KMS-11 (cell line): ENCODE results near the gene MYO15A.

Source experiments
- H2AFZ ChIP-seq: fragments of 200-600 bp; sonication (generic); 2 replicates; pipeline ENCODE4 v1.6.1; 2016; ENCODE audit warnings: antibody characterized with exemption, mixed run types, low read depth
- H3K27ac ChIP-seq: fragments of 200-600 bp; sonication (generic); 2 replicates; pipeline ENCODE4 v1.6.1; 2016; ENCODE audit warnings: mild to moderate bottlenecking, mixed run types
- H3K27me3 ChIP-seq: fragments of 200-600 bp; sonication (generic); 2 replicates; pipeline ENCODE4 v1.6.1; 2017; ENCODE audit warnings: mild to moderate bottlenecking, low read depth, mixed run types, moderate library complexity; ENCODE audit not compliant: insufficient read depth
- H3K36me3 ChIP-seq: fragments of 200-600 bp; sonication (generic); 2 replicates; pipeline ENCODE4 v1.6.1; 2017; ENCODE audit warnings: mild to moderate bottlenecking, mixed run types; ENCODE audit not compliant: insufficient read depth
- H3K4me1 ChIP-seq: fragments of 200-600 bp; sonication (generic); 2 replicates; pipeline ENCODE4 v1.6.1; 2016; ENCODE audit warnings: mild to moderate bottlenecking, low read depth, mixed run types; ENCODE audit not compliant: poor library complexity, severe bottlenecking
- H3K4me2 ChIP-seq: fragments of 200-600 bp; sonication (generic); 2 replicates; pipeline ENCODE4 v1.7.0; 2016; ENCODE audit warnings: mild to moderate bottlenecking, mixed run types
- H3K4me3 ChIP-seq: fragments of 200-600 bp; sonication (generic); IDR thresholded peaks from 2 replicates; pipeline ENCODE4 v1.6.1; 2017; ENCODE audit warnings: low read depth, low read length, mixed read lengths; ENCODE audit not compliant: insufficient read depth
- H3K79me2 ChIP-seq: fragments of 200-600 bp; sonication (generic); 2 replicates; pipeline ENCODE4 v1.6.1; 2016; ENCODE audit warnings: low read depth, mixed run types; ENCODE audit not compliant: insufficient read depth
- H3K9ac ChIP-seq: fragments of 200-600 bp; sonication (generic); 2 replicates; pipeline ENCODE4 v1.6.1; 2016; ENCODE audit warnings: mild to moderate bottlenecking, mixed run types
- H4K20me1 ChIP-seq: fragments of 200-600 bp; sonication (generic); 2 replicates; pipeline ENCODE4 v1.6.1; 2016; ENCODE audit warnings: mild to moderate bottlenecking, mixed run types; ENCODE audit not compliant: insufficient read depth
- TF ChIP-seq, protein P1 (sequence below): fragments of 200-600 bp; sonication (generic); conservative IDR thresholded peaks from 2 replicates; pipeline ENCODE4 v1.6.1; 2017; ENCODE audit warnings: low read depth, mild to moderate bottlenecking, antibody characterized with exemption, low read length, moderate library complexity, mixed read lengths

MYO15A gene

DNA sequence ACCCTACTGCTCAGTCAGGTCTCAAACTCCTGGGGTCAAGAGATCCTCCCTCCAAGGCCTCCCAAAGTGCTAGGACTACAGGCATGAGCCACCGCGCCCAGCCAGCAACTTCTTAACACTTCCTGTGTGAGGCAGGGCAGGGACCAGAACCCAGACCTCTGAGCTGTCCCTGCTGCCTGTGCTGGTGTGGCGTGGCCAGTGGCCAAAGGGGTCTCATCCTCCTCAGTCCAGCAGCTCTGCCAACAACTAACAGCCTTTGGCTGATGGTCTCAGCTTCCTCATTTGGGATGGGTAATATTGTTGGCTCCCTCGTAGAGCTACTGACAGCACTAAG lies 115.5 kb downstream of the MYO15A start:
- TF ChIP-seq, protein P1, sequence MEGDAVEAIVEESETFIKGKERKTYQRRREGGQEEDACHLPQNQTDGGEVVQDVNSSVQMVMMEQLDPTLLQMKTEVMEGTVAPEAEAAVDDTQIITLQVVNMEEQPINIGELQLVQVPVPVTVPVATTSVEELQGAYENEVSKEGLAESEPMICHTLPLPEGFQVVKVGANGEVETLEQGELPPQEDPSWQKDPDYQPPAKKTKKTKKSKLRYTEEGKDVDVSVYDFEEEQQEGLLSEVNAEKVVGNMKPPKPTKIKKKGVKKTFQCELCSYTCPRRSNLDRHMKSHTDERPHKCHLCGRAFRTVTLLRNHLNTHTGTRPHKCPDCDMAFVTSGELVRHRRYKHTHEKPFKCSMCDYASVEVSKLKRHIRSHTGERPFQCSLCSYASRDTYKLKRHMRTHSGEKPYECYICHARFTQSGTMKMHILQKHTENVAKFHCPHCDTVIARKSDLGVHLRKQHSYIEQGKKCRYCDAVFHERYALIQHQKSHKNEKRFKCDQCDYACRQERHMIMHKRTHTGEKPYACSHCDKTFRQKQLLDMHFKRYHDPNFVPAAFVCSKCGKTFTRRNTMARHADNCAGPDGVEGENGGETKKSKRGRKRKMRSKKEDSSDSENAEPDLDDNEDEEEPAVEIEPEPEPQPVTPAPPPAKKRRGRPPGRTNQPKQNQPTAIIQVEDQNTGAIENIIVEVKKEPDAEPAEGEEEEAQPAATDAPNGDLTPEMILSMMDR = no peak
- Histone ChIP-seq H3K4me3 (no peak overlapping the region), H4K20me1 (no peaks in the 10 kb centered on the region), H2AFZ (no peak overlapping the region), H3K4me1 (no peaks in the 10 kb centered on the region), H3K27ac (no peak overlapping the region), H3K36me3 (no peaks in the 10 kb centered on the region), H3K4me2 (no peak overlapping the region), H3K9ac (no peak overlapping the region), H3K27me3 (no peaks in the 10 kb centered on the region), H3K79me2 (no peaks in the 10 kb centered on the region)

DNA sequence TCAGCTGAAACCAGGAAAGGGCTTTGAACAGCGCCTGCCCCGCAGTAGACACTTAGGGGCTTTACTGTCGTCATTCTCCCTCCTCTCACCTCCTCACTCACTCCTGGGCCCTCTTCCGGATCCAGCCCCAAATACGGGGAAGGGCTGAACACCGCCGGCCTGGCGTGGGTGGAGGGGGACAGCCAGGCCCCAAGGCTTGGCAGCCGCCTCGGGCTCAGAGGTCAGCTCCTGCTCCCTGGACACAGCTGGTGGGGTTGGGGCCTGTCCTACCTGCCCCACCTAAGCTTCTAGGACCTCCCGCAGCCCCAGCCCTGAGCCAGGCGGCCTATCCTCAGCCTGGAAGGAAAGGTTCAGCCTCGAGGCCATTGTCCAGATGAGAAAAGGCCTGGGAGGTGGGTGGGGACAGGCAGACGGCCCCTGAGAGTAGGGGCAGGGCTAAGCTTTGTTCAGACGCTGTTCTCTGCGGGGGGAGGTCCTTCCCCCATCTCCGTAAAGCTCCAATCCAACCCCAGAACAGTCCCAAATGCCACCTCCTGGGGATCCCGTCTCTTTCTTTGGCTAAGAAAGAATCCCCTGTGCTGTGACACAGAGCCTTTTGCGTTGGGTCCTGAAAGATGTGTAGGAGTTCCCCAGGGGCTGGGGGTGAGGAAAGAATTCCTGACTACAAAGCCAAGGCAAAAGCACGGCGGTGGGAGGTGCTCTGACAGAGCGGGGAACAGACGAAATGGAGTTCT lies 116.0 kb downstream of the MYO15A start:
- Histone ChIP-seq H3K27me3 (no peaks in the 10 kb centered on the region), H2AFZ (peak overlapping the region; percentile 88), H3K4me3 (no peak overlapping the region), H3K4me1 (no peaks in the 10 kb centered on the region), H3K9ac (no peak overlapping the region), H4K20me1 (no peaks in the 10 kb centered on the region), H3K4me2 (0 out of 2 replicates have a peak overlapping the region, but pooled peaks have one; percentile 27), H3K79me2 (no peaks in the 10 kb centered on the region), H3K36me3 (no peaks in the 10 kb centered on the region), H3K27ac (no peak overlapping the region)
- TF ChIP-seq, protein P1 = no peak

DNA sequence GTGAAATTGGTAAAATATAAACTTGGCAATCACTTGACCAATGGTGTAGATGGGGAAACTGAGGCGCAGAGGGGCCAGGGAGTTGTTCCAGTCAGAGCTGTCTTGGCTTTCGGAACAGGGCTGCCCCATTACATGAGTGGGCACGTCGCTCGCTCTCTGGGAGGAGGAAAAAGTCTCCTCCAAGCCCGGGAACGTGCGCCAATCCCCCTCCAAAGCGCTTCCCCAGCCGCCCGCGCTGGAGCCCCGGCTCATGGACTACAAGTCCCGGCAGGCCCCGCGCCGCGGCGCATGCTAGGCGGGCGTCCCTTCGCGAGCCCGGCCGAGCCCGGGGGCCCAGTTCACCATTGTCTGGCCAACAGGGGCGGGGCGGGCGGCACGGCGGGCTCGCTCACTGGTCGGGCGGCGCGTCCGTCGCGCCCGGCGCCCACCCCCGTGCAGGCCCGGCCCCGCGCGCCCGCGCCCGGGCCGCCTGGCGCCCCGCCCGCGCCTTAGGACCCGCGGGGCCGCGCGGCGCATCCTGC lies 116.6 kb downstream of the MYO15A start, which contains the start of gene LLGL1:
Gene LLGL1, plus strand, starts transcription at position 515 of the 521 bp plus-strand sequence. CDS start 48 bp downstream, outside the sequence.
- Histone ChIP-seq H3K36me3 (no peaks in the 10 kb centered on the region), H2AFZ (peak within 1 kb of the TSS; percentile 88), H3K79me2 (no peaks in the 10 kb centered on the region), H3K9ac (no peak within 1 kb of the TSS; the same call in 1 of the 2 replicates), H3K27ac (no peak within 1 kb of the TSS), H3K4me1 (no peaks in the 10 kb centered on the region), H4K20me1 (no peaks in the 10 kb centered on the region), H3K27me3 (no peaks in the 10 kb centered on the region), H3K4me3 (no peak within 1 kb of the TSS), H3K4me2 (peak within 1 kb of the TSS; percentile 82)
- TF ChIP-seq, protein P1 = no peak

DNA sequence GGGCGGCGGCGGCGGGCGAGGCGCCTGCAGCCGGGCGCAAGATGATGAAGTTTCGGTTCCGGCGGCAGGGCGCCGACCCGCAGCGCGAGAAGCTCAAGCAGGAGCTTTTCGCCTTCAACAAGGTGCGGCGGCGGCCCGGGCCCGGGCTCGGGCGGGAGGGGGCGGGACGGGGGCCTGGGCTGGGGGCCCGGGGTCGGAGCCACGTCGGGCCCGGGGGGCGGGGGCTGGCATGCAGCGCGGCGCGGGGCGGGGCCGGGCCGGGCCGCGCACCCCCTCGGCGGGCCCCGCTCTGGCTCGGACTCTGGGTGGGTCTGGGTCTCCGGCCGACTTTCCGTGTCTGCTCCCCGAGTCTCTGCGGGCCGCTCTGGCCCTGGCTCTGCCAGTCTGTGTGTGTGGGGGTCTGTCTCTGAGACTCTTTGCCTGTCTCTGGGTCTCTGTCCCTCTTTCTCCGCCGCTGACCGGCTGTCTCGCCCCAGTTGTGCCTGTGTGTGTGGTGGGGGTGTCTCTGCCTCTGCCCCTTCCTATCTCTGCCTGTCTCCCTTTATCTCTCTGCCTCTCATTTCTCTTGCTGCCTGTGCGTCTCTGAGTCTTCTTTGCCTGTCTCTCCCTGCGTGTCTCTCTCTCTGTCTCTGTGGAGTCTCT lies 117.2 kb downstream of the MYO15A start:
- no peaks in the 10 kb centered on the region for H4K20me1 ChIP-seq
- H3K4me3 ChIP-seq = no peak overlapping the region
- peak overlapping the region; percentile 82 for H3K4me2 ChIP-seq
- no peaks in the 10 kb centered on the region for H3K79me2 ChIP-seq
- H2AFZ ChIP-seq = no peak overlapping the region; the same call in 1 of the 2 replicates
- no peak overlapping the region for H3K27ac ChIP-seq
- no peak overlapping the region; the same call in 1 of the 2 replicates for H3K9ac ChIP-seq
- H3K27me3 ChIP-seq = no peaks in the 10 kb centered on the region
- TF ChIP-seq, protein P1 = no peak
- H3K36me3 ChIP-seq = no peaks in the 10 kb centered on the region
- H3K4me1 ChIP-seq = no peaks in the 10 kb centered on the region
